Left cardiac atrium (tissue), 4 donors: Measurements from ENCODE around the gene LDHB. TPM values are rescaled to one million over a fixed set of nuclear protein-coding genes. Genes with fewer than 3 reads are reported as not detected.
"Not testable (repeated sequence)": the region's sequence is repeated elsewhere in the genome, so short reads cannot be mapped to it uniquely, and the experiment has no call there.

Experiments
- ATAC-seq, 2 donors: fragments of 200-7000 bp; cut with Tn5 transposase; one replicate each; pipeline ENCODE4 v1.9.1; 2020; ENCODE audit warnings: mild to moderate bottlenecking in 2 of 2, moderate library complexity in 2 of 2
- DNase-seq: peaks from one replicate; pipeline ENCODE4 v3.0.0-alpha.2; 2020
- intact Hi-C, 2 donors: fragments of 100-400 bp; cut with DNase I; formaldehyde crosslinking; loops; one replicate each; pipeline versions ENCODE4 v1.14.1 to v1.15.1; 2022 to 2023
- long read RNA-seq: library from polyadenylated mRNA; unstranded; transcript quantifications from one replicate; pipeline ENCODE4 v2.0.0, GENCODE V29; 2021
- total RNA-seq, 2 donors: library from RNA; stranded (reverse); fragmentation: NEBNext Ultra II Directional; extraction: Animal tissue kit (Norgen Biotek cat#: 25700); gene quantifications; one replicate each; pipeline ENCODE4 v1.2.1, GENCODE V29; 2021
- donor health status: DM: no; HTN: yes; CAD: no.
- donor health status: DM: no; HTN: yes; CAD: no; lungs with severe emphysema.
- donor health status: DM: yes; HTN: yes; CAD: no.
- donor health status: Dilated cardiomyopathy.

Gene LDHB
- 1,000 to 10,000 TPM; 1,145 to 1,293 TPM for total RNA-seq
- long read RNA-seq, transcript LDHB-201 (8 exons, 1,303 nt), result major isoform, 1,191 of 1,219 reads
- long read RNA-seq, partial matches to known transcripts, result 12 of 1,219 reads
- long read RNA-seq, other reads (novel, unspliced or antisense), result 13 of 1,219 reads

DNA sequence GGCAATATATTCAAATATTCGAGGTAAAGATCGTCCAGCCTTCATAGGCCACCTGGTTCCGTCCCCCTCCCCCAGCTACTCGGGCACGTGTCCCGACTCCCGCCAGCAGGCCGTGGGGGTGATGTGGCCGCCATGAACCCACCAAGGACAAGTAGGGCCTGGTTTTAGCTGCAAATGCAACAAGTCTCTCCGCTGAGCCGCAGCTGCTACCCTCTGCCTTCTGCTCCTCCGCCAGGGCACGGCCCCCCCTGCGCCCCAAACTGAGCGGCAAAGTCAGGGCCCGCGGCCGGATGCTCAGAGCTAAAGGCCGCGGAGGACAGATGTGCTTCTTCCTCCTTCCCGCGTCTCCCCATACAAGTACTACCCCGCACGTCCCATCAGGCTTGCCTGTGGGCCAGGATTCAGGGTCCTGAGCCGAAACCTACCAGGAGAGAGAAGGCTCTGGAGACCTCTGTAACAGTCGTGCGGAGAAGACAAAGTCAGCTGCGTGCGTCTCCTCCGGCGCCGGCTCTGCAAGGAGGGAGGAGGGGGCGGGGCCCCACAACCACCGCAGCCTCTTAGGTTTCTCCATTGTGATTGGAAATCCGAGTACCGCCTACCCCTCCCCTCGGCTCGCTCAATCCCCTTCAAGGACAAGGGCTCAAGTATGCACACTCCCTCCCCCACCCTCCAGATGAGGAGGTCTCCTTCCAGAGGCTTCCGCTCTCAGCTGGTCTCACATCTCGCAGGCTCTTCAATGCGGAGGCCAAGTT is at the start of gene LDHB:
LDHB (minus strand) TSS at position 517 of the 752 bp plus-strand sequence. CDS start 3,171 bp downstream, outside the sequence.
- ATAC-seq, result peak; percentile 99 to 100
- intact Hi-C loops, result loop anchor here in 1 of 2 donors (5.0 kb wide), 1 partner anchor 220 kb away; the partner anchor contains the start of gene PYROXD1

DNA sequence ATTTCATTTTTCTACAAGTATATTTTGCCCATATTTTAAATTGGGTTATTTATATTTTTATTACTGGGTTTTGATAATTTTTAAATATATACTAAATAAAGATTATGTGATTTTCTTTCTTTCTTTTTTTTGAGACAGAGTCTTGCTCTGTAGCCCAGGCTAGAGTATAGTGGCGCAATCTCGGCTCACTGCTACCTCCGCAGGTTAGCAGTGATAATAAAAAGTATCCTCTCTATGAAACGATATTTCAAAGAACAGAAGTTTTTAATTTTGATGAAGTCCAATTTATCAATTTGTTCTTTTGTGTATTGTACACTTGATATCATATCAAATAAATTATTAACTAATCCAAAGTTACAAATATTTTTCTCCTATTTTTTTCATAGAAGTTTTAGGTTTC is 47.2 kb upstream of the LDHB start:
- DNase-seq, result no peak
- ATAC-seq, result no peak
- intact Hi-C loops, result no loop called here

More for the DNA sequence above, at the start of gene LDHB:
- DNase-seq, result peak; percentile 97

DNA sequence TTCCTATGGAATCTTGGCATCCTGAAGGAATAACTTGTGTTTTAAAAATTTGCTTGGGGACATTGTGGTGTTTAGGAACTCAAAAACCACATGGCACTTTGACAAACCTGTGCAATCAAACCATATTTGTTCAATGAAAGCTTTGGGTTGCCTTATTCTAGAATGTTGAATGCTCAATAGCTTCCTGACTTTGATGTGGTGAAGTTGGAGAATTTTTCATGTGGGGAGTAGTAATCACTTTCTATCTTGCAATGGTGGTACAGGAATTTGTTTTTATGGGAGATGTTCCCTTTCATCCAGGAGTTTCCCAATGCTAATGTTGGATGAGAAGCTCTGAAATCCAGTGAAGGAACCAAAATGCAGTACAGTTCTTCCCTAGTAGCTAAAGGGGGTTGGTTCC is 42.2 kb upstream of the LDHB start:
- DNase-seq (no peak), ATAC-seq (no peak)
- intact Hi-C loops, result loop anchor here in 1 of 2 donors (10.0 kb wide), 1 partner anchor 295 kb away; no protein-coding TSS in a partner anchor

DNA sequence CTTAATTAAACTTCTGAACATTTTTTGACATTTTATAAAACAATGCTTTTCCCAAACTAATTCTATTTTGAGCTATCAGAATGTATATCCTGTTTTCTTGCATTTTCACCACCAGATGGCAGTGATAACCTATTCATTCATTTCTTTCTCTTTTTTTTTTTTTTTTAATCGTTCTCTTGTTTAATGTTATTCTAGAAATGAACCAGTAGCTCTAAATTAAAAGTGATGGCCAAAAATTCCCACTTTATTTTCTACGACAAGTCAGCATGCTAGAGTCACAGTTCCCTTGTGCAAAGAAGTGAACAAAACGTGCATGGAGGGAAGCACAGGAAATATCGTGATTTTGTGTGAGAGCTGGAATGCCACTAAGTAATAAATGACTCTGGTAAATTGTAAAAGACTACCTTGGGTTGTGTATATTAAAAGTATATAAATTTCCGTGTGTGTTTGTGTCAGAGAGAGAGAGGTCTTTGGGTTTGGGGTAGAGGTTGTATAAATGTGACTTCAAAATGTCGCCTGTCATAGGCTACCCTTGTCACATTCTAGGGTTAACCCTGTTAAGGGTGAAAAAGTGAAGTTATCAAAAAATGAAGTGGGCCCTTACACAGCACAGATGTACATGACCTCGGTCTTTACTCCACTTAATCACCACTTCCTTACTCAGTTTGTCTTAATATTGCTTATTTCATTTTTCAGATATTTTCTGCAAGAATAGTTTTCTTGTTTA is 40.4 kb upstream of the LDHB start:
- intact Hi-C loops, result loop anchor here (1.0 to 10.0 kb wide), 3 partner anchors 291 to 321 kb away; no protein-coding TSS in a partner anchor
- ATAC-seq, result no peak
- no peak for DNase-seq

DNA sequence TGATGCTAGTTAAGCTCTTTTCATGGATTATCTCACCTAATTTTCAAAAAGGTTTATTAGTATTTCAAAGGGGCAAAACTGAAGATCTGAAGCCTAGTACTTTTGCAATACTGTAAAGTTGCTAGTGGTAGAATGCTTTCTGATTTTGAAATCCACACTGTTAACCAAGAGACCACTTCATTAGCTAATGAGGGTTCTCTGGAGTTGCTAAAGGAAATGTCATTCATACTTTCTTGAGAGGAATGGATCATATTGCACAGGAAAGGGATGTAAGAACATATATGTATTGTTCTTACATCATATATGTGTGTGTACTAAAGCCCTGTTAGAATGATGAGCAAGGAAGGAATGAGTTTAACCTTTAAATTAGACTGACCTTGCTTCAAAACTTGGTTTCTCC is 39.0 kb upstream of the LDHB start:
- DNase-seq (no peak), ATAC-seq (no peak)
- intact Hi-C loops, result loop anchor here (2.0 to 10.0 kb wide), 2 partner anchors 292 to 298 kb away; no protein-coding TSS in a partner anchor

DNA sequence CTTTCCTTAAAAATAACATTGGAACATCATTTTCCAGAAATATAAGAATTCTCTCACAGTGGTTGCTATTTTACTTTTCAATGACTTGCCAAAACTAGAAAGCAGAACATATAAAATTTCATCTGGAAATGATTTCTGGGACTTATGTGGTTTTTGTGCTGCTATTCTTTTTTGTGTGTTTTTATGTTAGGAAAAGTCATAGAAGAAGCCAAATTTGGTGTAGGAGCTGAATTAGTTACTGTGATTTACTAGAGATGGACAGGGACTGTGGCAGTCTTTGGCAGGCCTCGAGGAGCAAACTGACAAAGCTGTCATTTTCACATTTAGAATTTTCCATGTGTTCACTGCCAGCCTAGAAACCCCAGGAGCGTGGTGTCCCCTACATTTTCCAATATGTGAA is 38.3 kb upstream of the LDHB start:
- intact Hi-C loops, result loop anchor here (2.0 to 10.0 kb wide), 2 partner anchors 293 to 299 kb away; no protein-coding TSS in a partner anchor
- ATAC-seq (no peak), DNase-seq (no peak)

DNA sequence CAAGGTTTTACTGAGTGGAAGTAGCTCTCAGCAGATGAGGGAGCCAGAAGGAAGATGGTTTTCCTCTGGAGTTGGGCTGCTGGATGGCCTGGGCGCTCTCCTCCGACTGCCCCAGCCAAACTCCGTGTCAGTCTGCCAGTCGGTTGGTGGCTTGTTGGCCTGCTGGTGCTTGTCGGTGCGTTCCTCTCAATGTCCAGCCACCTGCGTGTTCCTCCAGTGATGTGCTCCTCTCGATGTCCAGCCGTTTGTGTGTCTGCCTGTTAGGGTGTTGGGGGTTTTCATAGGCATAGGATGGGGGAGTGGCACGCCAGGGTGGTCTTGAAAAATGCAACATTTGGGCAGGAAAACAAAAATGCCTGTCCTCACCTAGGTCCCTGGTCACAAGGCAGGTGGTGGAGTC is 37.0 kb upstream of the LDHB start:
- ATAC-seq (no peak), DNase-seq (no peak)
- intact Hi-C loops, result loop anchor here in 1 of 2 donors (10.0 kb wide), 1 partner anchor 300 kb away; no protein-coding TSS in a partner anchor

DNA sequence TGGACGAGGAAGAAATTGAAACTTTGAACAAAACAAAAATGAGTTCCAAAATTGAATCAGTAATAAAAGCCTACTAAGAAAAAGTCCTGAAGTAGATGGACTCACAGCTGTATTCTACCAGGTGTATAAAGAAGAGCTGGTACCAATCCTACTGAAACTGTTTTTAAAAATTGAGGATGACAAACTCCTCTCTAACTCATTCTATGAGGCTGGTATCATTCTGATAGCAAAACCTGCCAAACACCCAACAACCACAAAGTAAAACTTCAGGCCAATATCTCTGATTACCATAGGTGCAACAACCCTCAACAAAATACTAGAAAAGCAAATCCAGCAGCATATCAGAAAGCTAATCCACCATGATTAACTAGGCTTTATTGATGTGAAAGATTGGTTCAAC is 33.9 kb upstream of the LDHB start:
- ATAC-seq (no peak), DNase-seq (no peak)
- intact Hi-C loops, result loop anchor here in 1 of 2 donors (10.0 kb wide), 1 partner anchor 303 kb away; no protein-coding TSS in a partner anchor

DNA sequence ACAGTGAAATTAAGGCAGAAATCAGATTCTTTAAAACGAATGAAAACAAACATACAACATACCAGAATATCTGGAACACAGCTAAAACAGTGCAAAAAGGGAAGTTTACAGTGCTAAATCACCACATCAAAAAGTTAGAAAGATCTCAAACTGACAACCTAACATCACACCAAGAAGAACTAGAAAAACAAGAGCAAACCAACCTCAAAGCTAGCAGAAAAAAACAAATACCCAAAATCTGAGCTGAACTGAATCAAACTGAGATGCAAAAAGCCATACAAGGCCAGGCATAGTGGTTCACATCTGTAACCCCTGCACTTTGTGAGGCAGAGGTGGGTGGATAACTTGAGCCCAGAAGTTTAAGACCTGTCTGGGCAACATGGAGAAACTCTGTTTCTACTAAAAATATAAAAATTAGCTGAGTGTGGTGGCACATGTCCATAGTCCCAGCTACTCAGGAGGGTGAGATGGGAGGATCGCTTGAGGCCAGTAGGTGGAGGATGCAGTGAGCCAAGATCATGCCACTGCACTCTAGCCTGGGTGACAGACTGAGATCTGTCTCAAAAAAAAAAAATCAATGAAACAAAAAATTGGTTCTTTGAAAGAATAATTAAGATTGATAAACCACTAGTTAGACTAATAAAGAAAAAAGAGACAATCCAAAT is 33.2 kb upstream of the LDHB start:
- DNase-seq, result no peak
- ATAC-seq, result no peak
- intact Hi-C loops, result loop anchor here in 1 of 2 donors (10.0 kb wide), 1 partner anchor 304 kb away; no protein-coding TSS in a partner anchor

DNA sequence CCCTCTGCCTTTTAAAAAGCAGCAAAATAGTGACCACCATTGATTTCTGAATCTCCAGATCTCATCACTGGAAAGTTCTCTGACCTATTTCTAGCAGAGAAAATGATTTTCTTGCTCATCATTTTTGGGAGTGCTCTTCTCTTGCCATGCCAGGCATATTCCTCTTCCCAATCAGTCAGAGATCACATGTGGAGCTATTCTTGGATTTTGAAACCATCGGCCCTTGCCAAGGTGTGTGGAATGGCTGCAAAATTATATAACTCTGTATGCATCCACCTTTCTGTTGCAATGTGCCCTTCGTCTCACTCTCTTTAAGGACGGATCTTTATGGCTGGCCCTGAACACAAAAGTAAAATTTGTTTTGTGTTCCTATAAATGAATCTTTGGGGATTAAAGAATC is 25.5 kb upstream of the LDHB start:
- ATAC-seq (peak; percentile 58 to 85), DNase-seq (no peak)
- intact Hi-C loops, result loop anchor here in 1 of 2 donors (5.0 kb wide), 1 partner anchor 76 kb away; no protein-coding TSS in a partner anchor

DNA sequence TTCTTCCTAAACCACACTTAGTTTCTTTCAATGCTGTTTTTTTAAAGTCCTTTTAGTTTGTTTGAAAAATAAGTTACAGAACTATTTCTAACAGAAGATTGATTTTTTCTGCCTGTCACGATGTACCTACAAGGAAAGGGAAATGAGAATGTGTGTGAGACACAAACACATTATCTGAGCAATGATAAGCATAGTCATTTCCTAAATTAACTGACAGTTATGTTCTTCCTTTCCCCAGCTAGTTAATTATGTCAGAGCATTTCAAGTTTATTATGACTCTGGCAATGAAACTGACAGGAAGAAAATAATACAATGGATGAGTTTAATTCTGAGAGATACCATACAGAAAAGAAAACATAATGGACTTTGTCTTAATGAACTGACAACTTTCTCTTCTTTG is 21.3 kb upstream of the LDHB start:
- DNase-seq (no peak), ATAC-seq (no peak)
- intact Hi-C loops, result no loop called here

DNA sequence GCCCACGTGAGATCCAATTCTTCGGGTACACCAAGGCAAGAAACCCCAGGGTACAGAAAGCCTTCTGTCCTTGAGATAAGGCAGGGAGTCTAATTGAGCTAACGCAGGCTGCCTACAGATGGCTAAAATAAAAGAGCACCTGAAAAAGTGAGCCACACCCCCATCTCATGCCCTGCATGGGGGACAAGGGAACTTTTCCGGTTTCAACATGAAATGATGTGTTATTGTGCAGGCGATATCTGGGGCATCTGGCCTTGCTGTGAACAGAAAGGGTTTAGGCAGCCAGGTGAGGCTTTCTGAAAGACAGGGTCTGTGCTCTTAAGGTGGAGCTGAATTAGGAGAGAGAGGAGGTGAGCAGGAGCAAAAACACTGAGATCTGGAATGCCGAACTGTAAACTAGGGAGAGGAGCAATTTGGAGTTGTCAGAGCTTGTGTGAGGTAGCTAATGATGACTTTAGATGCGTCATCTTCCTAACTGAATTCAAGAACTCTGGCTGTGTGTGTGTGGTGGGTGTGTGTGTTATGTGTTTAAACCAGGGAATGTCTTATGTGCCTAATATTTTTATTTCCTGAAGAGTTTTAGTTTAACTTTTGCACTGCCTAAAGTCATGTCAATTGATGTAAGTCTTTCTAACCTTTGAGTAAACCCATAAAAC is 20.1 kb upstream of the LDHB start:
- intact Hi-C loops, result no loop called here
- DNase-seq (no peak), ATAC-seq (no peak)

DNA sequence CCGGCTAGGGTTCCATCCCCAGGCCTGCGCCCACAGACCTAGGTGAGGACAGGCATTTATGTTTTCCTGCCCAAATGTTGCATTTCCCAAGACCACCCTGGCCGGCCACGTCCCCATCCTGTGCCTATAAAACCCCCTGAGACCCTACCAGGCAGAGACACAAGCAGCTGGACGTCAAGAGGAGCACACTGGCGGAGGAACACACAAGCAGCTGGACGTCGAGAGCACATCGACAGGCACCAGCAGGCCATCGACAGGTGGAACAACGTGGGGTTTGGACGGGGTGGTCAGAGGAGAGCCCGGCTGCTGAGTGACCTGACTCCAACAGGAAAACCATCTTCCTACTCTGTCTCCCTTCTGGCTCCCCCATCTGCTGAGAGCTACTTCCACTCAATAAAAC is 19.6 kb upstream of the LDHB start:
- intact Hi-C loops, result no loop called here
- ATAC-seq (no peak), DNase-seq (no peak)

DNA sequence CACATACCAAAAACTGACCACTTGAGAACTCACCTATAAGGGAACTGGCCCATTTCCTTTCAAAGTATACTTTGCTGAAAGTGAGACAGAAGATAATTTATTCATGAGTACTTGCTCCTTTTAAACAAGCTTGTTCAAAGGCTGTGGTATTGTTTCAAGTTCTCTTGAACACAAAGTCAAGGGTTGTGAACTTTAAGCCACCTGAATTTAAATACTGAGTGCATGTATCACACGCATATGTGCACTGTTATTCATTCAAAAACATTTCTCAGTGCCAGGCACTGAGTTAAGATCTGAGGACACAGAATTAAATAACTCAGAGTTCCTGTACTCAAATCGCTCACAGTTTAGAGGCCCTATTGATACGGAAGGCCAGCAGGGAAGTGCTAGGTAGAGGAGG is 19.1 kb upstream of the LDHB start:
- intact Hi-C loops, result no loop called here

DNA sequence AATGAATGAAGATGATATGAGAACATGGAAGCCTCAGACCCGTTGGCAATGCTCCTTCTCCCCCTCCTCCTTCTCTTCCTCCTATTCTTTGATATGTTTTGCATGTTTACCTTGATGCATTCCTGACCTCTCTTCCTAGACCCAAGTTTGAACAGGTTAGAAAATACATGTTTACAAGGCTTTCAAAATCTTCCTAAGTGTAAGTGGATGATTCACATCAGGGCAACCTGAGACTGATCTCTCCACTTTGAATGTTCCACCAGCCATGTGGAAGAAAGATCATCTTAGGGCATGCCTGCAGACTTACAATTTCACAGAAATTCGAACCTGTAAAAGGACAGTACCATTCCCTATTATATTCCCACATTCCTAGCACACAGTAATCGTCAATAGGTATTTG is 18.0 kb upstream of the LDHB start:
- no peak for ATAC-seq
- intact Hi-C loops, result no loop called here

More for the DNA sequence above, 19.1 kb upstream of the LDHB start:
- ATAC-seq, result no peak
- no peak for DNase-seq

DNA sequence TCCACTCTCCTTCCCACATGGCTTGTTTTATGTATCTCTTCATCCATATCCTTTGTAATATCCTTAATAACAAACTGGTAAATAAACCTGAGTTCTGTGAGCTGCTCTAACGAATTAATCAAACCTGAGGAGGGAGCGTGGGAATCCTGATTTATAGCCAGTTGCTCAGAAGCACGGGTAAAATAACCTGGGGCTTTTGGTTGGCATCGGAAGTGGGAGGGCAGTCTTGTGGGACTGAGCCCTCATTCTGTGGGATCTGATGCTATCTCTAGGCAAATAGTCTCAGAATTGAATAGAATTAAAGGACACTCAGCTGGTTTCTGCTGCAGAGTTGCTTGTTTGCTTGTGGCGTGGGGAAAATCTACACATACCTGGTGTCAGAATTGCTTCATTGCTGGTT is 17.5 kb upstream of the LDHB start:
- no peak for ATAC-seq
- intact Hi-C loops, result no loop called here
- DNase-seq, result no peak

More for the DNA sequence above, 18.0 kb upstream of the LDHB start:
- no peak for DNase-seq

DNA sequence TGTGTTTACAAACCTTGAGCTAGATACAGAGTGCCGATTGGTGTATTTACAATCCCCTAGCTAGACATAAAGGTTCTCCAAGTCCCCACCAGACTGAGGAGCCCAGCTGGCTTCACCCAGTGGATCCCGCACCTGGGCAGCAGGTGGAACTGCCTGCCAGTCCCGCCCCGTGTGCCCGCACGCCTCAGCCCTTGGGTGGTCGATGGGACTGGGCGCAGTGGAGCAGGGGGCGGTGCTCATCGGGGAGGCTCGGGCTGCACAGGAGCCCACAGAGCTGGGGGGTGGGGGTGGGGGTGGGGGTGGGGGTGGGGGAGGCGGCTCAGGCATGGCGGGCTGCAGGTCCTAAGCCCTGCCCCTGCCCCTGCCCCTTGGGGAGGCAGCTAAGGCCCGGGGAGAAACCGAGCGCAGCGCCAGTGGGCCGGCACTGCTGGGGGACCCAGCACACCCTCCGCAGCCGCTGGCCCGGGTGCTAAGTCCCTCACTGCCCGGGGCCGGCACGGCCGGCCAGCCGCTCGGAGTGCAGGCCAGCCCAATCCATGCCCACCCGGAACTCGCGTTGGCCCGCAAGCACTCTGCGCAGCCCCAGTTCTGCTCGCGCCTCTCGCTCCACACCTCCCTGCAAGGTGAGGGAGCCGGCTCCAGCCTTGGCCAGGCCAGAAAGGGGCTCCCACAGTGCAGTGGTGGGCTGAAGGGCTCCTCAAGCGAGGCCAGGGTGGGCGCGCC is 16.3 kb upstream of the LDHB start:
- ATAC-seq, DNase-seq, intact Hi-C loops: not testable (repeated sequence)

DNA sequence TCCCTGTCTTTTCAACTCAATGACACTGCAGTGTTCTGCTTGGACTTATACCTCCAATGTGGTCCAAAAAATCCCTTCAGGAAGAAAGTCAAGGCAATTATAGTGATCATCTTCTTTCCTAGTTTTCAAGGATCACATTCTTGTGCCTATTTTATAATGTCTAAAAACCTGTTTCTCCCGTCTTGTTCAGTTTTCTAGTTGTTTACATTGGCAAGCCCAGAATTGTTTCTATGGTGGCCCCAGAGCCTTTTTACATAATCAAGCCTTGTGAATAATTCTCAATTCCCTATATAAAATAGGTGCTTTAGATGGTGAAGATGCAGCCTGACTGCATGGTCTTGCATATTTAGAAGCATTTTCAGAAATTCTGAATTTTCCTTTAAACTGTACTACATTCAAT is 14.5 kb upstream of the LDHB start:
- DNase-seq (no peak), ATAC-seq (no peak)
- intact Hi-C loops, result no loop called here
